GM19240 (cell line): ENCODE results near the gene CCDC8.
"Not testable (repeated sequence)": the region's sequence is repeated elsewhere in the genome, so short reads cannot be mapped to it uniquely, and the experiment has no call there.

Experiments used
- DNase-seq: peaks from one replicate; pipeline ENCODE4 v3.0.0; 2011; ENCODE audit warnings: low spot score; ENCODE audit not compliant: insufficient read length

CCDC8 gene

GRCh38 chr19:46413262-46414031, at the start of gene CCDC8:
TSS of gene CCDC8 (minus strand) at chr19:46413564. CDS start at chr19:46412810, 754 bp downstream.
- no peak for DNase-seq

- DNase-seq: no peak
Observed at GRCh38 chr19:46461537-46461936, 48.2 kb upstream of the CCDC8 start.

GRCh38 chr19:46460981-46461380, 47.6 kb upstream of the CCDC8 start:
- DNase-seq: no peak

- no peak for DNase-seq
Observed at GRCh38 chr19:46460055-46460454, 46.7 kb upstream of the CCDC8 start.

- no peak for DNase-seq
Observed at GRCh38 chr19:46456930-46457329, 43.6 kb upstream of the CCDC8 start.

GRCh38 chr19:46454244-46454643, 40.9 kb upstream of the CCDC8 start:
- no peak for DNase-seq

- no peak for DNase-seq
Observed at GRCh38 chr19:46453661-46454060, 40.3 kb upstream of the CCDC8 start.

GRCh38 chr19:46452186-46452585, 38.8 kb upstream of the CCDC8 start:
- no peak for DNase-seq

GRCh38 chr19:46451352-46451751, 38.0 kb upstream of the CCDC8 start:
- DNase-seq: no peak

GRCh38 chr19:46450737-46451136, 37.4 kb upstream of the CCDC8 start:
- DNase-seq: no peak

- no peak for DNase-seq
Observed at GRCh38 chr19:46449228-46449627, 35.9 kb upstream of the CCDC8 start.

- DNase-seq: no peak
Observed at GRCh38 chr19:46448601-46449000, 35.2 kb upstream of the CCDC8 start.

- no peak for DNase-seq
Observed at GRCh38 chr19:46447824-46448223, 34.5 kb upstream of the CCDC8 start.

GRCh38 chr19:46447006-46447405, 33.6 kb upstream of the CCDC8 start:
- DNase-seq: no peak

GRCh38 chr19:46446021-46446420, 32.7 kb upstream of the CCDC8 start:
- DNase-seq: no peak

GRCh38 chr19:46442808-46443450, 29.6 kb upstream of the CCDC8 start:
- no peak for DNase-seq

GRCh38 chr19:46441866-46442265, 28.5 kb upstream of the CCDC8 start:
- DNase-seq: no peak

- not testable (repeated sequence) for DNase-seq
Observed at GRCh38 chr19:46435689-46436088, 22.3 kb upstream of the CCDC8 start.

GRCh38 chr19:46435009-46435408, 21.6 kb upstream of the CCDC8 start:
- no peak for DNase-seq

GRCh38 chr19:46433470-46433869, 20.1 kb upstream of the CCDC8 start:
- not testable (repeated sequence) for DNase-seq

- no peak for DNase-seq
Observed at GRCh38 chr19:46431824-46432223, 18.5 kb upstream of the CCDC8 start.

- no peak for DNase-seq
Observed at GRCh38 chr19:46429999-46430398, 16.6 kb upstream of the CCDC8 start.
